ENCODE results near the gene ZG16.
"Not testable (repeated sequence)": the region's sequence is repeated elsewhere in the genome, so short reads cannot be mapped to it uniquely, and the experiment has no call there.

Gene ZG16

GRCh38 chr16:29790183-29790948 is 12.3 kb downstream of the ZG16 start, which contains the start of gene KIF22:
KIF22 (plus strand) TSS chr16:29790751; CDS start chr16:29790760, 9 bp downstream.
- peak; percentile 99 for DNase-seq

GRCh38 chr16:29790949-29791844 is 13.1 kb downstream of the ZG16 start:
- no peak for DNase-seq

- DNase-seq = no peak
These were observed 14.1 kb downstream of the ZG16 start for GRCh38 chr16:29791845-29792807.

GRCh38 chr16:29793153-29793552 is 15.1 kb downstream of the ZG16 start:
- DNase-seq = not testable (repeated sequence)

- no peak for DNase-seq
These were observed 16.2 kb downstream of the ZG16 start for GRCh38 chr16:29794231-29794710.

- no peak for DNase-seq
These were observed 24.4 kb downstream of the ZG16 start for GRCh38 chr16:29802416-29802935.

GRCh38 chr16:29804020-29804419 is 26.0 kb downstream of the ZG16 start:
- no peak for DNase-seq

GRCh38 chr16:29804455-29805231 is 26.6 kb downstream of the ZG16 start:
- no peak for DNase-seq

GRCh38 chr16:29805232-29806098 is 27.4 kb downstream of the ZG16 start:
- DNase-seq = peak; percentile 98

GRCh38 chr16:29806099-29806579 is 28.1 kb downstream of the ZG16 start, which contains the start of gene MAZ:
MAZ (plus strand) TSS chr16:29806529; CDS start chr16:29806702, 173 bp downstream.
- DNase-seq = peak; percentile 80

GRCh38 chr16:29806641-29807425 is 28.8 kb downstream of the ZG16 start:
- DNase-seq = peak; percentile 36

- DNase-seq = peak; percentile 87
These were observed 29.6 kb downstream of the ZG16 start for GRCh38 chr16:29807426-29808218.

GRCh38 chr16:29808219-29808900 is 30.3 kb downstream of the ZG16 start:
- DNase-seq = no peak

GRCh38 chr16:29809031-29809747 is 31.1 kb downstream of the ZG16 start:
- no peak for DNase-seq

- DNase-seq = peak; percentile 40
These were observed 32.0 kb downstream of the ZG16 start for GRCh38 chr16:29809850-29810698.

- no peak for DNase-seq
These were observed 32.7 kb downstream of the ZG16 start for GRCh38 chr16:29810699-29811169.

Data from activated gamma-delta T cell (primary cell).